Ammon's horn (tissue), 1 donor: Measurements from ENCODE around the gene GREB1.
"Not testable (repeated sequence)": the region's sequence is repeated elsewhere in the genome, so short reads cannot be mapped to it uniquely, and the experiment has no call there.

ENCODE experiments used
- DNase-seq: peaks from one replicate; pipeline ENCODE4 v3.0.0-alpha.2; 2016; ENCODE audit warnings: low spot score

The GREB1 gene

DNA sequence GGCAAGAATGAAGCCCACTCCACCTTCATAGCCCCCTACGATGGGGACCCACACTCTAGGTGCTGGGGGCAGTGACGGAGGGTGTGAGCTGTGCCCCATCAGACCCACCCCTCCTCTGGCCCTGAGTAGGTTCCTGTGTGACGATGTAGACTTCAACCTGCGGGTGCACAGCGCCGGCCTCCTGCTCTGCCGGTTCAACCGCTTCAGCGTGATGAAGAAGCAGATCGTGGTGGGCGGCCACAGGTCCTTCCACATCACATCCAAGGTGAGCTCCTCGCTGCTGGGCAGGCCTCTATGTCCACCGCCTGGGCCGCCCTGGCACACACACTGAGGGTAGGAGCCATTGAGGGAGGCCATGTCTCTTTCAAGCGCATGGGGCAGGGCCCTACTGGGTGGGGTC lies 101.3 kb downstream of the GREB1 start:
- no peak for DNase-seq

GRCh38 chr2:11636593-11637295 lies 102.9 kb downstream of the GREB1 start:
- no peak for DNase-seq

DNA sequence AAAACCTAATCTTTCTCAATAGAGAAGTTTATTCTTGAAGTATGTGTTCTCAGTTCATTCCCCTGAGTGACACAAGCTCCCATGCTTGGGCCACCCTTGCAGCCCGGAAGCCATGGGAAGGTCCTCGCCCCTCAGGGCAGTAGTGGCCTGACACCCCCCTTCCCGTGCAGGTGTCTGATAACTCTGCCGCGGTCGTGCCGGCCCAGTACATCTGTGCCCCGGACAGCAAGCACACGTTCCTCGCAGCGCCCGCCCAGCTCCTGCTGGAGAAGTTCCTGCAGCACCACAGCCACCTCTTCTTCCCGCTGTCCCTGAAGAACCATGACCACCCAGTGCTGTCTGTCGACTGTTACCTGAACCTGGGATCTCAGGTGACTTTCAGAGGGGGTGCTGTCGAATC lies 103.7 kb downstream of the GREB1 start:
- DNase-seq, result no peak

DNA sequence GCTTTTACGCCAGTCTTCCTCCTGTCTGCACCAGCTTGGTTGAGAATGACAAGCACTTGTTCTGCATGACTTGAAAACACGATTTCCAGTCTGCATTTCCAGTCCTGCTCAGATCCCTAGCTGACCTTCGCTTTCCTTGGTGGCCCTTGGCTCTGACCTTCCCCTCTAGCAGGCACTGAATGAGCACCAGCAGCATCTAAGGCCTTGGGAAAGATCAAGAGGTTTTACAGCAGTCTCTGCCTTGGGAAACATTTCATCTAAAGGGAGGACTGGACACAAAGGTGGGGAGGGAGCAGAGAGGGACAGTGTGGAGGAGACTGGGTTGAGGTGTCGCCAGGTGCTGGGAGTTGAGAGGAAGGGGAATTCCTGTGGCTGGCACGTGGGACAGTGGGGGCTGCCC lies 105.7 kb downstream of the GREB1 start:
- no peak for DNase-seq

DNA sequence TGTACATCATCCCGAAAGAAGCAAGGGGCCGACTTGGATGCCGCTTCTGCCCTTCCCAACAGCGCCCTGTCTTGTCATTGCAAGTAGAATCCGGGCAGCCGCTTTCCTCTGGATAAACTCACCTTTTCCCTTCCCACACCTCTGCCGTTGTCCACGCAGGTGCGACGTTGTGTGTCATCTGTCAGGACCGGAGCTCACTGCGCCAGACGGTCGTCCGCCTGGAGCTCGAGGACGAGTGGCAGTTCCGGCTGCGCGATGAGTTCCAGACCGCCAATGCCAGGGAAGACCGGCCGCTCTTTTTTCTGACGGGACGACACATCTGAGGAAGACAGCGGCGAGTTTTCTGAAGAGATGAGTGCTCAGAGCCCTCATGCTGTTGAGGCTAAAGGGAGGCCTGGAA lies 106.3 kb downstream of the GREB1 start:
- no peak for DNase-seq

GRCh38 chr2:11642972-11643371 lies 109.1 kb downstream of the GREB1 start:
- no peak for DNase-seq

DNA sequence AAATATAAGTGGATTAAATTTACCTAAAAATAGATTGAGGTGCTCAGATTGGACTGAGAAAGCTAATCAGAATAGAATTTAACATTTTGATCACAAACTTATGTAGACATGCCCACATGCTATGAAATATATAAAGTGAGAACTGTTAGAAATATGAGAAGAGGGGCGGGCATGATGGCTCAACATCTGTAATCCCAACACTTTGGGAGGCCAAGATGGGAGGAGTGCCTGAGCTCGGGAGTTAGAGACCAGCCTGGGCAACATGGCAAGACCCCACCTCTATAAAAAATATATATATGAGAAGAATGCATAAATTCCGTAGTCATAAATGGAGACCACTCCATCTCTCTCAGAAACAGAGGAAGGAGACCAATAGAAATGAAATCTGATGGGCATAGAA lies 110.4 kb downstream of the GREB1 start:
- DNase-seq, result no peak

DNA sequence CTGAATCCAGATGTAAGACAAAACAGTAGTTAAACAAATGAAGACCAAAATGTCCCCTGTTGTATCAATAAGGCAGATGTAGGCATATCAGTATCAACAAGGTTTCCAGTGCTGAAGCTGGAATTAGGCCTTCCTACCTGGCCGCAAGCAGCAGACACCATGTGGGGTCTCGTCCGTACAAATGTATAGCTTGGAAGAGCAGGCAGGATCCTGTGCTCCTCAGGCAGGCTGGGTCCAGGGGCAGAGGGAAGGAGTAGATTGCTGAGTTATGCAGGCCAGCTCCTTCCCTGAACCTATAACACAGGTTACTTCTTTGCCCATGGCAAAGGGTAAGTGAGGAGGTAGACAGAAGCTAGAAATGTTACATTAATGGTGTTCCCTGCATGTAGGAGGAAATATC lies 112.7 kb downstream of the GREB1 start:
- no peak for DNase-seq

DNA sequence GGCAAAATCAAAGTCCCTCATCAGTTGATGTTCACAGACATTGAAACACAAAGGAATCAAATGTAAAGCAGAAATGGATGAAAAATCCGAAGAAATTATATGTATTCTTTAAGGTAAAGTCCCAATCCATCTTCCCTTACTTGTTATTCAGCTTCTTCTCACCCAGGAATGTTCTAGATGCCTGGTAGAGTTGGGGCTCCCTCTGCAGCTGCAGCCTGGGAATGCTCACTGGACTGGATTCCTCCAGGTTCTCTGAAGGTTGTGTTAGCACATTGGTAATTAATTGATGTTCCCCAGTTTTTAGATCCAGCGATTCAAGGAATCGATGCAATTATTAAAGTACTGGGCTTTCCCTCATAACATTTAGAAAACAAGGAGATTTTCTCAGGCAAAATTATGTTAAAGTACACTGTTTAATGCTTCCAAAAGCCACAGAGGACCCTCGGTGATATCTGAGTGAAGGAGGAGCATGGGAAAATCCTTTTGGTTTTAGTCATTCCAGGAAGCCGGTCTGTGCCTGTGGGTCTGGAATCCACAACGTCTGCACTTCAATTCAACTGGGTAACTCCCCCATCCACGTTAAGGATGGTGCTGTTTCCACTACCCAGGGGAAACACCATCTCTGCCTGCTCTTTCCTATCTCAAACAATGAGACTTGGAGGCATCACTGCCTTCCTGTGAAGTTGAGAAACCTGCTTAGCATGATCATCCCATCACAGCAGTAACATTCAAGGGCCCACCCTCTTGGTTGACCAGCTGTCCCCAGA lies 114.2 kb downstream of the GREB1 start:
- DNase-seq, result peak; percentile 28

DNA sequence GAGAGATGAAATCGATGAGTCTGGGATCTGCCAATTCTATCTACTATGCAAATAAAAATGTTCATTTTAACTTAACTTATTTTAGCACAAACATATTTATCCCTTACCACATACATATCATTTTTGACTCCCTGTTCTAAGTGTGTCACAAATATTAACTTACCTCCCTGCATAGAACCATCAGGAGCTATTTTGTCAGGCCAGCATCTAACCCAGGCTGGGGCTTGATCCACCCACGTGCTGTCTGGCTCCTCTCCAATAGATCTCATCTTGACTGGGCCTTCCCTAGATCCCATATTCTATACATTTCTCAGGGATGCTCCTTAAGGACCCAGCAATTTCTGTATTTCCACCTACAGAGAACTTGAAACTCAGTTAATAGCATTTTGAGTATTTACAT lies 115.2 kb downstream of the GREB1 start:
- no peak for DNase-seq

DNA sequence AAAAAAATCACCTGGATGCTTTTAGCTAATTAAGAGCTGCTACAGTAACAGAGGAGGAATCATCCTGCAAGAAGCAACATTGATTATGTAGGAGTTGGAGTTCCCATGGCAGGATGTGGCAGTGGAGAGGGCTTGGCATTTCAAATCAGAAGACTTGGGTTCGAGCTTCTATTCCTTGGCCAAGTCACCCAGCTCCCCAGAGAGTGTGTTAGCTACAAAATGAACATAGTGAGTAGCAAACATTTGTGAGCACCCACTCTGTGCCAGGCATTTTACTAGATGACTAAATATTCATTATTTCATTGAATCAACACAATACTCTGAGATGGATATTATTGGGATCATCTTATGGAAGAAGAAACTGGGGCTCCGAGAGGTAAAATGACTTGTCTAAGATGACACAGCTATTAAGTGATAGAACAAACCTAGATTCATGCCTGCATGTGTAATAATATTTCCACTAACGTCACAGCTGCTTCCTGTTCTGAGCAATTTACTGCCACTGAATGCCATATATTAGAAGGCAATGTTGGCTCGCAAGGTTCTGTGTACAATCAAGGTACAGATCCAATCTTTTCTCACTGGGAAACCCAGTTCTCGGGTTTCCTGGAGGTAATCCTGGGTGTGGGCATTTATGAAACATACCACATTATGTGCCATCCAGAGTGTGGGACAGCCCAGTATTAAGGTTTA lies 118.2 kb downstream of the GREB1 start:
- DNase-seq, result no peak

GRCh38 chr2:11652553-11652952 lies 118.7 kb downstream of the GREB1 start:
- peak; percentile 81 for DNase-seq

GRCh38 chr2:11655495-11655894 lies 121.7 kb downstream of the GREB1 start:
- DNase-seq, result no peak

DNA sequence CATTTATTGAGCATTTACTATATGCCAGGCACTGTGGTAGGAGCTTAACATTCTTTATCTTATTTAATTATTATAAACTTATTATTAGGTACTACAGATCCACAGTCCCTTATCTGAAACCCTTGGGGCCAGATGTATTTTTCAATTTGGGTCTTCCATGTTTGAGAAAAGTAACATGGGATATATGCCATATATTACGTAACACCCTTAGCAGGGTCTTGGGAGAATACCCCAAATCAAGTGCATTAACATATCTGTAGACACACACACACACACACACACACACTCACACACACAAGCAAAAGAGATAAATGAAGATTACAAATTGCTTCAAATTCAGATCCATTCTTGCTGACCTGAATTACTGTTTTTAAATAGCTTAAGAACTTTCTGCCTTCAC lies 122.4 kb downstream of the GREB1 start:
- DNase-seq, result no peak

- no peak for DNase-seq
These were observed 122.8 kb downstream of the GREB1 start for GRCh38 chr2:11656671-11657101.

GRCh38 chr2:11657195-11657594 lies 123.3 kb downstream of the GREB1 start:
- no peak for DNase-seq

DNA sequence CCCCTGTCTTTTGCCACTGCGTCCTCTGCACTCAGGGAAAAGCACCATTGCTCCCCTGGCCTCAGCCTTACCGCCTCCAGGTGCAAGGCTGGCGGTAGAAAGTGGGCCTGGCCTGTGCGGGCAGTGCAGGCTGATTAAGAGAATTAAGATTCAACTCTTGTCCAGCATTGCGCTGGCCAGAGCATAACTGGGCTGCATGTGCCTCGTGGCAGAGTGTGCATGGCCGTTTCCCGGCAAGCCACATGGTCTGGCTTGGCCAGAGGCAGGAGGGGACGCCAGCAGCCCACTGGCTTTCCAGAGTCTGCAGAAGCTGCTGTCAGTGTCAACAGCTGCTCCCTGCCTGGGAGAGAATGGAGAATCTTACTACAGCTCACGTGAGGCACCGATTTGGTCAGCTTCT lies 123.8 kb downstream of the GREB1 start:
- DNase-seq, result peak; percentile 54

DNA sequence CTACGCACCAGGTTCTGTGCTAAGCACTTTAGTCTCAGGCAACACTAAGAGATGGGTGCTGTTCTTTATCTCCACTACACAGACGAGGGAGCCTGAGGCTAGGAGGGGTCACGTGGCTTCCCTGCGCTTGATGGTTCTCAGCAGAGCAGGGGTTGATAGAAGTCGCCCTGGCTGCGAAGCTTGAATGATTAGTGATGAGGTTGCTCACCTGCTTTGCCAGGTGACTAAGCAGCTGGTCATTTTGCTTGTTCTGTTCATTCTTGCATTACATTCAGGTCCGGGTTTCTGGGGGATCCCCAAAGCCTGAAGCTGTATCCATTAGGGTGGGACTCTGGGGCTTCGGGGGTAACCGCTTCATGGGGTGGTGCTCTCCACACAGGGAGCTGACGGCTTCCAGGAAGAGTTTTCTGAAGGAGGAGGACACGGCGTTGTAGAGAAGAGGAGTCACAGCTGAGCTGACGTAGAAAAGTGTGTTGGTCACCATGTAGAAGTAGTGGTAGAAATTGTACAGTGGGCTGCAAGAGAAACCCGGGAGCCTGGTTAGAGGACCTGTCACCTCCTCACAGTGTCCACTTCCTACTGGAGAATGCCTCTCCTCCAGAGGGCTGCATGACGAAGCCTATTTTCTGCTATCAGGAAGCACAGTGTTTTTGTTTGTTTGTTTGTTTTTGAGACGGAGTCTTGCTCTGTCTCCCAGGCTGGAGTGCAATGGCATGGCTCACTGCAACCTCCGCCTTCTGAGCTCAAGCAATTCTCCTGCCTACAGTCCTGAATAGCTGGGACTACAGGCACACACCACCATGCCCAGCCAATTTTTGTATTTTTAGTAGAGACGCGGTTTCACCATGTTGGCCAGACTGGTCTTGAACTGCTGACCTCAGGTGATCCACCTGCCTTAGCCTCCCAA lies 124.6 kb downstream of the GREB1 start:
- DNase-seq, result no peak

GRCh38 chr2:11659115-11659475 lies 125.2 kb downstream of the GREB1 start:
- no peak for DNase-seq

DNA sequence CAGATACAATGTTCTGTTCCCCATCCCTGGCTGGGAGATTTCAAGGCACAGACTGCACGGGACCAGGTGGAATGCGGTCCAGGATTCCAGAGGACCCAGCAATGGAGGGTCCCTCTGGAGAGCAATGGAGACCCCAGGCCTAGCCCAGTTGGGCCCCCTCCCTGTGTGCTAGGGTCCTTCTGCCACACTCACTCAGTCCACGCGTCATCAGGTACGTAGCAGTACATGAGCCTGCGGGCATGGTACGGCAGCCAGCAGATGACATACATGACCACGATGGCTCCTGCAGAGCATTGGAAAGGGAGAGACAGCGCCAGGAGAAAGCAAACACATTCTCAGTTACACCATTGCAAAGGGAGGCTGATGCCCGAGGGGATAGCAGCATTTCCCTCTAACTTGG lies 126.0 kb downstream of the GREB1 start:
- DNase-seq, result no peak

DNA sequence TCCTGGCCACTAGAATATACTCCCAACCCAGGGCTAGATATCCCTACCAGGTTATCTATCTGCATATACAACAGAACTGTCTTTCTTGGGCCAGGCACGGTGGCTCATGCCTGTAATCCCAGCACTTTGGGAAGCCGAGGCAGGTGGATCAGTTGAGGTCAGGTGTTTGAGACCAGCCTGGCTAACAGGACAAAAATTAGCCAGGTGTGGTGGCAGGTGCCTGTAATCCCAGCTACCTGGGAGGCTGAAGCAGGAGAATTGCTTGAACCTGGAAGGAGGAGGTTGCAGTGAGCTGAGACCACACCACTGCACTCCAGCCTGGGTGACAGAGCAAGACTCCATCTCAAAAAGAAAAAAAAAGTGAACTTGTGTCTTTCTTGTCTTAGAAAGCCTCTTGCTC lies 126.6 kb downstream of the GREB1 start:
- not testable (repeated sequence) for DNase-seq

GRCh38 chr2:11661891-11662435 lies 128.1 kb downstream of the GREB1 start:
- DNase-seq, result no peak
